A172 (cell line): Measurements from ENCODE around the gene ATF4. TPM values are rescaled to one million over a fixed set of nuclear protein-coding genes. Genes with fewer than 3 reads are reported as not detected.
A peak's percentile ranks its signal among the peaks of the same experiment; 100 is the strongest.
"Not testable (repeated sequence)": the region's sequence is repeated elsewhere in the genome, so short reads cannot be mapped to it uniquely, and the experiment has no call there.

Source experiments
- DNase-seq: peaks from one replicate; pipeline ENCODE4 v3.0.0-alpha.2; 2015; ENCODE audit warnings: low spot score
- total RNA-seq: library from RNA; depleted of rRNA; stranded (reverse); fragments of >200 nt; shearing (Covaris generic); gene quantifications from 2 replicates; pipeline ENCODE4 v1.2.3, GENCODE V29; 2014

Gene ATF4
- total RNA-seq, 1 experiment from 2014 or later: 114 TPM

DNA sequence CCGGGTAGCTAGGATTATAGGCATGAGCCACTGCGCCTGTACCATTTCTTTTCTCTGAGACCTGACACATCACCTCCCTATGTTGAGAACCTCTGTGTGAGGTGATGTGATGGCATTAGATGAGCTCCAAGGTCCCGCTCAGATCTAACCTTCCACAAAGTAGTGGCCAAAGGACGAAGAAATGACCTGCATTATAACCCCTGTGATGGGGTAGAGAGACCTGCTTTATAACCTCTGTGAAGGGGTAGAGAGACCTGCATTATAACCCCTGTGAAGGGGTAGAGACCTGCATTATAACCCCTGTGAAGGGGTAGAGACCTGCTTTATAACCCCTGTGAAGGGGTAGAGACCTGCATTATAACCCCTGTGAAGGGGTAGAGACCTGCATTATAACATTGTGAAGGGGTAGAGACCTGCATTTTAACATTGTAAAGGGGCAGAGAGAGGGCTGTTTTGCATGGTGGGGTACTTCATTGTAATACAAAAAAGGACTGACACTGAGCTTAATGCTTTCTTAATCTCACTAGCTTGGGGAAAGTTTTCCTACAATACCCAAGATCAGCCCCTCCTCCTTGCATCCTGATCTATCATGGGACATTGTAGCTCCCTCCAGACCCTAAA lies 9.7 kb upstream of the ATF4 start:
- no peak for DNase-seq

DNA sequence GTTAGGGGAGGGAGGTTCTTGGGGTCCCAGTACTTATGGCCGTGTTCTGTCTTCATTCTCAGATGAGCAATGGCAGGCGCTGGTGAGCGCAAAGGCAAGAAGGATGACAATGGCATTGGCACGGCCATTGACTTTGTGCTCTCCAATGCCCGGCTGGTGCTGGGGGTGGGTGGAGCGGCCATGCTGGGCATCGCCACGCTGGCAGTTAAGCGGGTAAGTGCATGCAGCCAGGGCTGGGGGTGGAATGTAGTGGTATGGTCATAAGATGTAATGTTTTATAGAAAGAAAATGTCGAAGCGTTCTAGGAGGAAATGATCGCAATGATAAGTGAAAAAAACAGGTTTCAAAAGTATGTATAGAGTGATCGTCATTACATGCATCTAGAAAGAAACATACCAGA lies 9.1 kb upstream of the ATF4 start:
- no peak for DNase-seq

DNA sequence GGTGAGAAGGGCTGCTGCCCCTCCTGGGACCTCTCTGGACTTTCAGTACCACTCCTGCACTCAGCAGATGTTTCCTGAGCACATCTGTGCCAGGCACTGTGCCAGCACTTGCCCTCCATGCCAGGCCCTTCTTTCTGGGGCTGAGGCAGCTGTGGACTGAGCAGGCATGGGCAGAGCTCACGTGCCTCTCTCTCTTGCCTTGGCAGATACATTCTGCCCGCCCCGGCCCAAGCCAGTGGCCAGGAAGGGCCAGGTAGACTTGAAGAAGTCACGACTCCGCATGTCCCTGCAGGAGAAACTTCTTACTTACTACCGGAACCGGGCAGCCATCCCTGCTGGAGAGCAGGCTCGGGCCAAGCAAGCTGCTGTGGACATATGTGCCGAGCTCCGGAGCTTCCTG lies 8.3 kb upstream of the ATF4 start:
- DNase-seq: no peak

DNA sequence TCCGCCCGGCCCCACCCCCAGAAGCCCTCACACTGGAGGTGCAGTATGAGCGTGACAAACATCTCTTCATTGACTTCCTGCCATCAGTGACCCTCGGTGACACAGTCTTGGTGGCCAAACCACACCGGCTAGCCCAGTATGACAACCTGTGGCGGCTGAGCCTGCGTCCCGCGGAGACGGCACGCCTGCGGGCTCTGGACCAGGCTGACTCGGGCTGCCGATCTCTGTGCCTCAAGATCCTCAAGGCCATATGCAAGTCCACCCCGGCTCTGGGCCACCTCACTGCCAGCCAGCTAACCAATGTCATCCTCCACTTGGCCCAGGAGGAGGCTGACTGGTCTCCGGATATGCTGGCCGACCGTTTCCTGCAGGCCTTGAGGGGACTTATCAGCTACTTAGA lies 6.6 kb upstream of the ATF4 start:
- no peak for DNase-seq

DNA sequence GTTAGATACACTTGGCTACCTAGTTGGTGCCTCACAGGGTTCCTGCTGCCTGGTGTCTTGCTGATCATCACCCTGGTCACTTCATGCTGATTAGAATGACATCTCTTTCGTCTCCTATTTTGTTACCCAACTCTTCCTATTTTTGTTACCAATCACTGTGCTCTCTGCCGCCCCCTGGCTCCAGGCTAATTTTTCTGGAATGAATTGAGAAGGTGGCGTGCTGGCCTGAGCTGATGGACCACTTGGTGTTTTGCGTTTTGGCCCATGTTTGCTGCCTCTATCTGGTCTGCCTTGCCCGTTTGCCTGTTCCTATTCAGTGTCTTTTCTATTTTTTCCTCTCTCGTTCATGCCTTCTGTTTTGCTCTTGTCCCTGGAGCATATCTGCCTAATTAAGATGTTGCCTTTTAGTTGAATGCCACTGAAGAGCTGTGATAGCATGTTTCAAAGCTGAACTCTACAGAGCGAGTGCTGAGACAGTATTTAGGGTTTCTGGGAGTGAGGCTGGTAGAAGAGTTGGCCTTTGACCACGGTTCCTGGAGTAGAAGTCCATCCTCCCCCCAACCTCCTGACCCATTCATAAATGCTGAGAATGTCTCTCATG lies 5.9 kb upstream of the ATF4 start:
- DNase-seq: no peak

DNA sequence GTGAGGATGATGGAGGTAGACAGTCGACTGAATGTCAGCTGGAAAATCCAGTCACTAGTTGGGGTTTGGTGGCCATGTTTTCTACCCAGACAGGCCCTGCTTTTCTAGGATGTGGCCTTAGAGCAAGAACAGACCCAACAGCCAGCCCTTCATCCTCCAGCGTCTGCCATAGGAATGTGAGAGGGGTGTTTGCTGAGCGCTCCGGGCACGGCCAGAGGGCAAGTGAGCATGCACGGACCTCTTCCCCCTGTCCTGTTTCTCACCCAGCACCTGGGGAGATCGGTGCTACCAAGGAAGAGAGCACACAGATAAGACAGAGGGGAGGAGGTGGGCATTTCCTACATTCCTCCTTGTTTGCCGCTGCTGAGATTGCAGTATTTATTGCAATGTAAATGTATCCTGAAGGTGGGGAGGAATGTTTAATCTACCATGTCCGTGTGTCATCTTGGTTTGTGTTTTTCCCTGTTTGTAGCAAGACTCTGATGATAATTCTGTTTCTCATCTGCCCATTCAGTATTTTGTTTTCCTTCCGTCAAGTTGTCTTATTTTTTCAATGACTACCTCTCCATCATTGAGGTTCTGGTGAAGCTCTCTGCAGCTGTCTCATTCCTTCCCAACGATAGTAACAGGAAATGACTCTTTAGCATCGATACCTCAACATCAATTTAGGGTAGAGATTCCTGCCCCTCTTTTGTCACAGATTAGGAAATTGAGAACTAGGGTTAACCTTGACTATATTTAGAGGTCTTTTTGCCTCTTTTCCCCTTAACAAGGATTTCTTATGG lies 4.9 kb upstream of the ATF4 start:
- no peak for DNase-seq

DNA sequence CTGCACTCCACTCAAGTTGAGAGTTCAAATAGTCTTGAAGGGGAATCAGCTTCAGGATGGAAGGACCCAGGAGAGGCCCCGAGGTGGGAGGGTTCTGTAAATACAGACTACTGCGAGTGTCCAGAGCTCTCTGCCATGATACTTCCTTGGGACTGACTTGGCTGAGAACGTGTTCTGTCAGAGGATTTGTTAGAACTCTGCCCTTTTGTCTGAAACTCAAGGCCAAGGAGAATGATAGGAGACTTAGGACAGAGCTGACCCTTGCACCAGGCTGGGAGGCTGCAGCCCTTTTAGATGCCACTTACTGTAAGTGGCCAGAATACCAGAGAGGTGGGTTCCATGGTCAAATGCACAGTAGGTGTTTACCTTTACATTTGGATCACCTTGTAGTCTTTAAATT lies 2.9 kb upstream of the ATF4 start:
- no peak for DNase-seq

DNA sequence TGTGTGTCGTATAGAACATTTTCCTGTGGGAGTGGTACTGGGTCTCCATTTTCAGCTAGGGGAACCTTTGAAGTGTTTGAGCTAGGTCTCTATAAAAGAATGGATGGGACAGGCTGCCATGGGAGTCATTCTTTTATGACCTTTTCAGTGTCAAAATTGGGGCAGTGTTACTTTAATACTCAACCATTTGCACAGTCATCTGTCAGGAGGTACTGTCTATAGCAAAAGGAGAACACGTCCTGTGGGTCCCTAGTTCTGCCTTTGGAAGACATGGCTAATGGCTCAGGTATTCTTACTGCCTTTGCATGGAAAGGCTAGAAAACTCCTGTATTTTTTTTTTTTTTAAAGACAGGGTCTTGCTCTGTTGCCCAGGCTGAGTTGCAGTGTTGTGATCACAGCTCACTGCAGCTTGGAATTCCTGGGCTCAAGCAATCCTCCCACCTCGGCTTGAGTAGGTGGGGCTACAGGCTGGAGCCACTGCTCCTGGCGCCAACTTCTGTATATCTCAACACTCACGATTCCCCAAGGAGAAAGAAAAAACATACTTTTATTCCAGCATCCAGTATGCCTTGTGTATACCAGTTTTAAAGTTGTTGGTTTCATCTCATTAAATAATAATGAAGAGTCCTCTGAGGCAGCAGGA lies 2.1 kb upstream of the ATF4 start:
- no peak for DNase-seq

DNA sequence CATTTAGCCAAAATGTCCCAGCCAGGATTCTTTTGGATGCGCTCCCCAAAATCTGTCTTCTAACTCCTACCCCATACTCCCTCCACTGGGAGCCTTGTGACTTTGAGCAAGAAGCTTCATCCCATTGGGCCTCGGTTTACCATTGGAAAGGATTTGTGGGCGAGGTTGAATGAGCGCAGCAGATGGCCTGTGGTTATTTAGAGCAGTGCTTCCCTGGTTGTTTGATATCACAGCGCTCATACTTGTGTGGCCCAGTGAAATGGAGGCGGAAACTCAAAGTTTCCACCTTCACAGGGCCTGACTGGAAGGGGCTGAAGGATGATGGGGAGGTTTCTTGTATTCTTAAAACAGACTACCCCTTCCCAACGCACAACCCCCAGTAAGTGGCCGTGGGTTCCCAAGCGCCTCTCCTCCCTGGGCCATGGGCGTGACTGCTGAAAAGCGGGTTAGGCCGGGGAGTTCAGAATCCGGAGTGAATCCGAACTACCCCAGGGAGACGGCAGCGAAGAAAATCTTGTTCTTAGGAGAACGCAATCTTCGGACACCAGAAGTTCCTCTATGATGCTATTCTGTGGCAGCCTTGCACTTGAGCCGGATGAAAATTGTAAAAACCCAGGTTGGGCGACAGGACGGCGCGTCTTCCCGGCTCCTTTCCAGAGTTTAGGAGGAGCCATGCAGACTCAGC lies 1.2 kb upstream of the ATF4 start:
- no peak for DNase-seq

DNA sequence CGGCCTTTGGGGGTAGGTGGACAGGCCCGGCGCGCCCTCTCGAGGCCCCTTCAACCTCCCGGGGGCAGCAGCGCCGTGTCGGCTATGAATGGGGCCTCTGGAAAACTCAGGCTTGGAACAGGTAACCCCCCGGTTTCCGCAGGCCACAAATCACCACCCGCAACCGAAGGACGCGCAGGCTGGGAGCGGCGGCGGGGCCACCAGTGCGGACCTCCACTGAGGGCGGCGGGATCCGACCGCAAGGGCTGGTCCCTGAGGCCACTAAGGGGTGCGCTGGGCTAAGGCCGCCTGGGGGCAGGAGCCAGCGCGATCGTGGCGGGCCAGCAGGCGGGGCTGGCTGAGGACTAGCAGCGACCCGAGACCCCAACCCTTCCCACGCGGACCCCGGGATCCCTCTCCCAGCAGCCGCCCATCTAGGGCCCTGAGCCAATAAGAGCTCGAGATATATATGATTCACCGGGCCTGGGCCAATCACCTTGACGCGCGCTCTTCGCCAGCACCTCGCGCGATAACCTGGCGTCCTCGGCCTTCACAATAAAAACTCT lies 609 bp upstream of the ATF4 start:
- peak; percentile 93 for DNase-seq

DNA sequence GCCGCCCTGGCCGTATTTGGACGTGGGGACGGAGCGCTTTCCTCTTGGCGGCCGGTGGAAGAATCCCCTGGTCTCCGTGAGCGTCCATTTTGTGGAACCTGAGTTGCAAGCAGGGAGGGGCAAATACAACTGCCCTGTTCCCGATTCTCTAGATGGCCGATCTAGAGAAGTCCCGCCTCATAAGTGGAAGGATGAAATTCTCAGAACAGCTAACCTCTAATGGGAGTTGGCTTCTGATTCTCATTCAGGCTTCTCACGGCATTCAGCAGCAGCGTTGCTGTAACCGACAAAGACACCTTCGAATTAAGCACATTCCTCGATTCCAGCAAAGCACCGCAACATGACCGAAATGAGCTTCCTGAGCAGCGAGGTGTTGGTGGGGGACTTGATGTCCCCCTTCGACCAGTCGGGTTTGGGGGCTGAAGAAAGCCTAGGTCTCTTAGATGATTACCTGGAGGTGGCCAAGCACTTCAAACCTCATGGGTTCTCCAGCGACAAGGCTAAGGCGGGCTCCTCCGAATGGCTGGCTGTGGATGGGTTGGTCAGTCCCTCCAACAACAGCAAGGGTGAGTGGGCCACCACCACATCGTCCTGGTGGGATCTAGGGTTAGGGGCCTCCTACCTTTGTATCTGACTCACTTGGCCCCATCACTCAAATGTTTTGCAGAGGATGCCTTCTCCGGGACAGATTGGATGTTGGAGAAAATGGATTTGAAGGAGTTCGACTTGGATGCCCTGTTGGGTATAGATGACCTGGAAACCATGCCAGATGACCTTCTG lies 934 bp downstream of the ATF4 start:
- not testable (repeated sequence) for DNase-seq

DNA sequence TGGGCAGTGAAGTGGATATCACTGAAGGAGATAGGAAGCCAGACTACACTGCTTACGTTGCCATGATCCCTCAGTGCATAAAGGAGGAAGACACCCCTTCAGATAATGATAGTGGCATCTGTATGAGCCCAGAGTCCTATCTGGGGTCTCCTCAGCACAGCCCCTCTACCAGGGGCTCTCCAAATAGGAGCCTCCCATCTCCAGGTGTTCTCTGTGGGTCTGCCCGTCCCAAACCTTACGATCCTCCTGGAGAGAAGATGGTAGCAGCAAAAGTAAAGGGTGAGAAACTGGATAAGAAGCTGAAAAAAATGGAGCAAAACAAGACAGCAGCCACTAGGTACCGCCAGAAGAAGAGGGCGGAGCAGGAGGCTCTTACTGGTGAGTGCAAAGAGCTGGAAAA lies 1.7 kb downstream of the ATF4 start:
- DNase-seq: not testable (repeated sequence)

DNA sequence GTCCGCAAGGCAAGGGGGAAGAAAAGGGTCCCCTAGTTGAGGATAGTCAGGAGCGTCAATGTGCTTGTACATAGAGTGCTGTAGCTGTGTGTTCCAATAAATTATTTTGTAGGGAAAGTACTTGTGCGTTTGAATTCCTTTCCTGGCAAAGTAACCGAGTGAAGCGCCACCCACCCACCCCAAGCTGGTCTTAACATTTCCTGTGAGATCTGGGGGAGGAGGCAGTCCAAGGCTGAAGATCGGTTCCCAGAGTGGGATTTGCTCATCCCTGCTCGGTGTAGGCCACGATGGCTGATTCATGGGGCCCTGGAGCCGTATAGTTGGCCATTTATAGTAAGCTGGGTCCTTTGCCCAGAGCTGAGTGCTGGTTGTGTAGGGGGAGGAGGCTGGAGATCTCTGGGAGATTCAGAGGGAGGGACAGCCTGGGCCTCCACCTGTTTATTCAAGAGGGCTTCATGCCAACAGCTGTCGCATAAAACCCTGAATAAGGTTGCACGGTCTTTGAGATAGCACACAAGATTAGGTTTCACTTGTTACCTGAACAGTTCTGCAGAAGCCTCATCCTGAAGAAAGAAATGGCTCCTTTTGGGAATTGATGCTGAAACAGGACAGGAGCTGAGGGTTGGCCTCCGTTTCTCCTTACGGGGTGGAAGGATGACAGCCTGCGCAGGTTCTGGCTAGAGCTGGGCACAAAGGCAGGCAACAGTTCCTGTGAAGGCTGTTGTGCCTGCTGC lies 2.4 kb downstream of the ATF4 start:
- no peak for DNase-seq

DNA sequence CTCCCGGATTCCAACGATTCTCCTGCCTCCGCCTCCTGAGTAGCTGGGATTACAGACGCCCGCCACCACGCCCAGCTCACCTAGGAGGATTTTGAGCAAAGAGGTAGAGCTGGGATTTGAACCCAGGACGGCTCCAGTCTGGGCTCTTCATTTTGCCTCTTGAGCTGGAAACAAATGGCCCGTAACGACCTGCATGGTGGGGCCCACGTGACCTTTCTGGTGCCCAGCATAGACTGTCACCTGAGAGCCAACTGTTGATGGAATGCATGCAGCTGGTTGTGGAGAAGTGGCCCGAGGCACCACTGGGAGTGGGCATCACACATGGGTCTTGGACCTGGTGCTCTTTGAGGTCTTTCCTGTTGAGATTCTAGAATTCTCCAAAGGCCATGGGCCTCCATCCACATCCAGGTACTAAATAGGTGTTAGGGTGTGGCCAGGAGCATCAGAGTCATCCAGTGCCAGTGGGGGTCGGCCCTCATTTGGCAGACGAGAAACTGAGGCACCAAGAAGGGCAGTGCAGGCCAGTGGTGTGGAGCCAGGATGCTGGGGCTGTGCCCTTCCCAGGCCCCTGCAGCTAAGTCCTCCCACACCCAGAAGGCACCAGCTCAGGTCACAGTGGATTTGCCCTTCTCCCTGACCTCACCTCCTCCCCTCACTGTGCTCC lies 3.9 kb downstream of the ATF4 start:
- no peak for DNase-seq

DNA sequence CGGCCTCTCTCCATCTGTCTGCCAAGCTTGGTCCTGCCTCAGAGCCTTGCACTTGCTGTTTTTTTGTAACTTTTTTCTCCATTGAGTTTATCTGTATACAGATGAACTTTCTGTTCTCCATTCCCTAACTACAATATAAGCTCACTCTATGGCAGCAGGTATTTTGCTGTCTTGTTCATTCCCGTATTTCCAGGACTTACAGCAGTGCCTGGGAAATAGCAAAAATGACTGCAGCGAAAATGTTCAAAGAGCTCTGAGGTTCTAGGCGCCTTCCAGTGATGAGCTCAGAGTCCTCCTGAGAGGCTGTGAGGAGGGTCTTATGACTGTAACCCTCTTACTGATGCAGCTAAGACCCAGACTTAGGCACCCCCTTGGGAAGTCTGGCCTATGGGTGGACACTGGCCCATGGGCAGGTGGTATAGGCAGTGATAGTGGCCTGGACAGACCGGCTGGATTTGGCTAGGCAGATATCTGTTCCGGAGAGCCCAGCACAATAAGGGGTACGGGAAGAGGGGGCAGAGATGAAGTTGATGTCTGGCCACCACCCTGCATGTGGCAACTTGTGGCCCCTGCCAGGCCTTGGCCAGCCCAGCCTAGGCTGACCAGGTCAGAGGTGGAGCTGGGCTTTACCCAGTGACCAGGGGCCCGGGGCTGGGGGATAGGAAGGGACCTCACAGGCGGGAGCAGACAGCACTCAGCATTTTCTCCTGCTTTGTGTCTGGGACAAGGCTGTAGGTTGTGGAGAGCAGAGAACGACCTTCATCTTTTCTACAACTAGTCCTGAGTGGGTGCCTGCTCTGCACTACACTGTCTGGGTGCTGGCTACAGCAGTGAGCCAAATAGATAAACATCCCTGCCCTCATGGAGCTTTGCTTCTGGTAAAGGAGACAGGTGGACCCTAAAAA lies 4.6 kb downstream of the ATF4 start:
- no peak for DNase-seq

DNA sequence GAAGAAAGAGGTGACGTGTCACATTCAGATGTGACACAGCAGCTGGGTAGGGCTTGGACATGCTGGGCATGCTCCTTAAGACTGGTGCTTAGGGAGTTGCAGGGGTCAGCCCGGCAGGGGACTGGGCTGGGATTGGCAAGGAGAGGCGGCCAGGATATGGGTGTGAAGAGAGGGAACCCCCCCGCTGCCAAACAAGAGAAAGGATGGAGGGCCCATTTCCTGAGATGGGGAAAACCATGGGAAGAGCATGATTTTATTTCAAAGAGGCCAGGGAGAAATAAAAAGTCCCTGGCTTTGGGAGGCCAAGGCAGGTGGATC lies 5.3 kb downstream of the ATF4 start:
- no peak for DNase-seq

DNA sequence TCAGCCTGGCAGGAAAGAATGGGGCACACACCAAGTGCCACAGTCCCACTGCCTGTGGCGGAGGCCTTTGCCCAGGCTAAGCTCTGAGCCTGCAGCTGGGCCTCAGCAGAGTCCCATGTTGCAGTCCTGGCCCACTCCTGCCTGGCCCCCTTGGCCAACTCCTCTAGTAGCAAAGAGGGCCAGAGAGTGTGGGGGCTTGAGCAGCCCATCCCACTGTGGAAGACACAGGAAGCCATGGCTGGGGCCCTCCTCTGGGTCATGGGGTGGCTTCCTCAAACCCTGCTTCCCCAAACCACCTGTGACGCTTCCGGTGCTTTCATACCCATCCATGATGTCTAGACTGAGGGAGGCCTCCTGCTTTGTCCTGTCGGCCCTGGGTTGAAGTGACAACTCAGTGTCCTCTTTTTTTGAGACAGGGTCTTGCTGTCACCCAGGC lies 6.4 kb downstream of the ATF4 start:
- no peak for DNase-seq

DNA sequence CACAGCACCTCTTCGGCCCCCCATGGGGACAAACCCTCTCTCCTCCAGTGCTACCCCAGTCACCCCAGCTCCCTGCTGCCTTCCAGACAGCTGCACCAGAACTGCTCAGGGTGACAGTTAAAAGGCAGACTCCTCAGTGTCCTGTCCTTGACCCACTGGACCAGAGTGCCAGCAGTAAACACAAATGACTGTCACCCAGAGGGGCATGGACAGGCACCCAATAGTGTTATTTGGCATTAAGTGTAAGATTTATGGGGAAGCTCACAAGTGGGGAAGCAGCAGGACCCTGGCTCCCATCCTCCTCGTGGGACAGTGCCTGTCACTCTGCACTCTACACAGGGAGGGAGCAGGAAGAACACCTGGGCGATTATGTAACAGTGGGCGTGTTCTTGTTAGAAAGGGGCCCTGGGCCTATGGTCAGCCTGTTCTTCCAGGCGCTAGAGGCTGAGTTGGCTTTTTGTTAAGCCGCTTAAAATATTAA lies 7.2 kb downstream of the ATF4 start:
- DNase-seq: no peak
